ENCODE results near the gene LMF1. TPM values are rescaled to one million over a fixed set of nuclear protein-coding genes. Genes with fewer than 3 reads are reported as not detected.
"Not testable (repeated sequence)": the region's sequence is repeated elsewhere in the genome, so short reads cannot be mapped to it uniquely, and the experiment has no call there.

The LMF1 gene
- polyA plus RNA-seq, 6 donors from 2014 or later, result 8.2 to 19.6 (median 13.2) TPM

DNA sequence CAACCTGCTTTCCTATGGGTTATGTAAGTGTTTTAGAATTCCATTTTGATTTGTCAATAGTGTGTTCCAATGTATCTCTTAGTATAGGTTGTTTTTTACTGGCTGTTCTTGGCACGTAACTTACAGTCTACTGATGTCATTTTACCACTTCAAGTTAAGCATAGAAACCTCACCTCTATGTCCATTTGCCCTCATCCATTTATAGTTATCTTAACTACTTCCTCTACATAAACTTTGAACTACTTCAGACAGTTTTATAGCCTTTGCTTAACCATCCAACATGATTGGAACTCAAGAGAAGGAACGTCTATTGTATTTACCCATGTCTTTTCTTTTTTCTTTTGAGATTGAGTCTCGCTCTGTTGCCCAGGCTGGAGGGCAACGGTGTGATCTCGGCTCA lies 105.8 kb downstream of the LMF1 start:
- Mint-ChIP-seq H3K9me3 (peaks cover 0 to 9% (median 4%) of the 10 kb centered on the region in 7 donors), H3K27ac (no peak overlapping the region), H3K4me3 (no peak overlapping the region), H3K36me3 (no peaks in the 10 kb centered on the region), H3K27me3 (no peaks in the 10 kb centered on the region), H3K4me1 (peaks cover 8 to 14% (median 10%) of the 10 kb centered on the region in 3 donors)
- ATAC-seq (ENCODE audit: low read depth in 2 of 2) (no peak), DNase-seq (no peak)

DNA sequence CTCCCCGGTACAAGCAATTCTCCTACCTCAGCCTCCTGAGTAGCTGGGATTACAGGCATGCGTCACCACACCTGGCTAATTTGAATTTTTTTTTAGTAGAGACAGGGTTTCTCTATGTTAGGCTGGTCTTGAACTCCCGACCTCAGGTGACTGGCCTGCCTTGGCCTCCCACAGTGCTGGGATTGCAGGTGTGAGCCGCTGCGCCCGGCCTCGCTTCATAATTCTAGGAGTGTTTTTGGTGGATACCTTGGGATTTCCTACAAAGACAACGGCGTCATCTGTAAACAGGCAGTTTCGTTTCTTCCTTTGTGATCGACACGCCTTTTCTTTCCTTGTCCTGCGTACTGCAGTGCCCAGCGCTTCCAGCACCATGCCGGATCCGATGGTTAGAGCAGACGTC lies 109.3 kb downstream of the LMF1 start:
- no peak overlapping the region for H3K27ac Mint-ChIP-seq
- H3K27me3 Mint-ChIP-seq, result no peaks in the 10 kb centered on the region
- DNase-seq (no peak), ATAC-seq (ENCODE audit: low read depth in 2 of 2) (no peak)
- no peaks in the 10 kb centered on the region for H3K36me3 Mint-ChIP-seq
- peaks cover 8 to 14% (median 10%) of the 10 kb centered on the region in 3 donors for H3K4me1 Mint-ChIP-seq
- peaks cover 0 to 12% (median 7%) of the 10 kb centered on the region in 7 donors for H3K9me3 Mint-ChIP-seq
- H3K4me3 Mint-ChIP-seq, result peak overlapping the region in 1 of 8 donors; percentile 30

DNA sequence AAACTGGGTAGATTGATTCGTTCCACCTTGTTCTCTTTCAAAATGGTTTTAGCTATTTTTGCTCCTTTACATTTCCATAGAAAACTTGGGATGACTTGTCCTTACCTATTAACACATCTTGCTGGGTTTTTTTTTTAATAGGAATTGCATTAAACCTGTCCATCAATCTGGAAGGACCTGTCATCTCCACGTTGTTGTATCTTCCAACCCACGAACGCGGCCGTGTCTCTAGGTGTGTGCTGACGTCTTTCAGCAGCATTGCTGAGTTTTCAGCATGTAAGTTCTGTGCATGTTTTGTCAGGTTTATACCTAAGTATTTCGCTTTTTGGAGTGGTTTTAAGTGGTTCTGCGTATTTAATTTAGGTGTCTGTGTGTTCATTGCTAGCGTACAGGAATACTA lies 109.9 kb downstream of the LMF1 start:
- peaks cover 0 to 12% (median 7%) of the 10 kb centered on the region in 7 donors for H3K9me3 Mint-ChIP-seq
- H3K27me3 Mint-ChIP-seq, result no peaks in the 10 kb centered on the region
- H3K4me1 Mint-ChIP-seq, result peaks cover 8 to 14% (median 10%) of the 10 kb centered on the region in 3 donors
- ATAC-seq (ENCODE audit: low read depth in 2 of 2) (no peak), DNase-seq (no peak)
- no peaks in the 10 kb centered on the region for H3K36me3 Mint-ChIP-seq
- H3K4me3 Mint-ChIP-seq, result peak overlapping the region in 1 of 8 donors; percentile 29
- no peak overlapping the region for H3K27ac Mint-ChIP-seq

DNA sequence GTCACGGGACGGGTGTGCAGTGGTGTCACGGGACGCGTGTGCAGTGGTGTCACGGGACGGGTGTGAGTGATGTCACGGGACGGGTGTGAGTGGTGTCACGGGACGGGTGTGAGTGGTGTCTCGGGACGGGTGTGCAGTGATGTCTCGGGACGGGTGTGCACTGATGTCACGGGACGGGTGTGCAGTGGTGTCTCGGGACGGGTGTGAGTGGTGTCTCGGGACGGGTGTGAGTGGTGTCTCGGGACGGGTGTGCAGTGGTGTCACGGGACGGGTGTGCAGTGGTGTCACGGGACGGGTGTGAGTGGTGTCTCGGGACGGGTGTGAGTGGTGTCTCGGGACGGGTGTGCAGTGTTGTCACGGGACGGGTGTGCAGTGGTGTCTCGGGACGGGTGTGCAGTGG lies 111.8 kb downstream of the LMF1 start:
- not testable (repeated sequence) for ATAC-seq (ENCODE audit: low read depth in 2 of 2); H3K36me3 Mint-ChIP-seq; DNase-seq; H3K4me1 Mint-ChIP-seq; H3K27ac Mint-ChIP-seq; H3K27me3 Mint-ChIP-seq; H3K4me3 Mint-ChIP-seq
- peaks cover 0 to 12% (median 7%) of the 10 kb centered on the region in 7 donors for H3K9me3 Mint-ChIP-seq

DNA sequence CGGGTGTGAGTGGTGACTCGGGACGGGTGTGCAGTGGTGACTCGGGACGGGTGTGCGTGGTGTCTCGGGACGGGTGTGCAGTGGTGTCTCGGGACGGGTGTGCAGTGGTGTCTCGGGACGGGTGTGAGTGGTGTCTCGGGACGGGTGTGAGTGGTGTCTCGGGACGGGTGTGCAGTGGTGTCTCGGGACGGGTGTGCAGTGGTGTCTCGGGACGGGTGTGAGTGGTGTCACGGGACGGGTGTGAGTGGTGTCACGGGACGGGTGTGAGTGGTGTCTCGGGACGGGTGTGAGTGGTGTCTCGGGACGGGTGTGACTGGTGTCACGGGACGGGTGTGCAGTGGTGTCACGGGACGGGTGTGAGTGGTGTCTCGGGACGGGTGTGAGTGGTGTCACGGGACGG lies 112.3 kb downstream of the LMF1 start:
- not testable (repeated sequence) for H3K27me3 Mint-ChIP-seq; H3K36me3 Mint-ChIP-seq; DNase-seq; H3K4me1 Mint-ChIP-seq; H3K27ac Mint-ChIP-seq; ATAC-seq (ENCODE audit: low read depth in 2 of 2)
- peak overlapping the region in 1 of 8 donors; percentile 42 for H3K4me3 Mint-ChIP-seq
- peaks cover 0 to 14% (median 7%) of the 10 kb centered on the region in 7 donors for H3K9me3 Mint-ChIP-seq

DNA sequence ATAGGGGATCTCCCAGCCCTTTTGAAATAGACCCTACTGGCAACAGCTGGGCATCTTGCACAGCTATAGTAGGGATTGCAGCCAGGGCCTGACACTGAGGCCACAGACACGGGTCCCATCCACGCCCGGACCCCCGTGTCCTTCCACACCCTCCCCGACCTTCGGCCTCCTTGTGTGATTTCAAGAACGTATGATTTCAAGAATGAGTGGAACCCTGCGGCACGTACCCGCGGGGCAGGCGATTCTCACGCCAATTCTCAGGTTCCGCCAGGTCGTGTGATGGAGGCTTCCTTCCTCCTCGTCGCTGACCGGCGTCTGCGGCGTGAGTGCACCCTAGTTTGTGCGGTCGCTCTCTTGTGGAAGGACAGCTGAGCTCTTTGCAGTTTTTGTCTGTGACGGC lies 114.0 kb downstream of the LMF1 start:
- ATAC-seq (ENCODE audit: low read depth in 2 of 2) (no peak), DNase-seq (no peak)
- Mint-ChIP-seq H3K9me3 (peaks cover 0 to 14% (median 6%) of the 10 kb centered on the region in 7 donors), H3K4me1 (peaks cover 0 to 6% (median 4%) of the 10 kb centered on the region in 3 donors), H3K36me3 (no peaks in the 10 kb centered on the region), H3K4me3 (no peak overlapping the region), H3K27me3 (no peaks in the 10 kb centered on the region), H3K27ac (no peak overlapping the region)

DNA sequence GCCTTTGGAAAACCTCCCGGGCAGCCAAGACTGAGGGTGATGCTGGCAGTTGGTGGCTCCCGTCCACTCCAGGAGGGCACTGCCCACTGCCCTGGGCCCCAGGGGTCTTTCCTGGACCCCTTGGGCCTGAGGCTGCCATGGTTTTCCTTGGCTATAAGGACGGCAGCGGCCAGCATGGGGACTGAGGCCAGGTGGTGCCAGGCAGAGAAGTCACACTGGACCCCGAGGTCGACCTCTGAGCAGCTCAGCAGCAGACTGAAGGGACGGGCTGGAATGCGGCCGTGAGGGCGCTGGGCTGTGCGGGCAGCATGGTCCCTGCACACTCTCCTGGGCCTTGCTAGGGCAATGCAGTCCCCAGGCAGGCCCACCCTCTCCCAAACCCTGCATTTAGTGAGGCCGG lies 114.7 kb downstream of the LMF1 start:
- ATAC-seq (ENCODE audit: low read depth in 2 of 2) (no peak), DNase-seq (no peak)
- H3K27ac Mint-ChIP-seq, result no peak overlapping the region

DNA sequence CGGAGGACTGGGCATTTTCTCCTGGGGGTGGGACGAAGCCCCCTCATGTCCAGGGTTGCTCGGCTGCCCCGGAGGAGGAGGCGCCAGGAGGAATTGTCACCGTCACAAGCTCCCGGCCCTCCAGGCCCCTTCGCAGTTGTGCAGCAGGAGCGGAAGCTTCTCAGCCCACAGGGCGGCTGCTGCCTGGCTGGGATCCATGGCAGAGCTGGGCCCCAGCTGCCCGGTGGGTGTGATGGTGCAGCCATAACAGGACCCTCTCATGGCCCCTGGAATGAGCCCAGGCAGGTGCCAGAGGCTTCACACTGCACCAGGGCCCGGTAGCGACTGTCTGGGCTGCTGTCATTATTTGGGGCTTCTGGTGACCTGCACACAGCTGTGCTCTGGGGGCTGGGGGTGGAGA lies 115.3 kb downstream of the LMF1 start:
- H3K27me3 Mint-ChIP-seq, result no peaks in the 10 kb centered on the region
- no peaks in the 10 kb centered on the region for H3K36me3 Mint-ChIP-seq
- H3K4me1 Mint-ChIP-seq, result peaks cover 0 to 6% (median 4%) of the 10 kb centered on the region in 3 donors
- ATAC-seq (ENCODE audit: low read depth in 2 of 2) (no peak), DNase-seq (no peak)
- H3K27ac Mint-ChIP-seq, result peak overlapping the region in 1 of 6 donors; percentile 62
- peaks cover 0 to 9% (median 3%) of the 10 kb centered on the region in 7 donors for H3K9me3 Mint-ChIP-seq
- no peak overlapping the region for H3K4me3 Mint-ChIP-seq

More for the DNA sequence above, 114.7 kb downstream of the LMF1 start:
- no peak overlapping the region for H3K4me3 Mint-ChIP-seq
- peaks cover 0 to 14% (median 4%) of the 10 kb centered on the region in 7 donors for H3K9me3 Mint-ChIP-seq
- H3K4me1 Mint-ChIP-seq, result peaks cover 0 to 6% (median 4%) of the 10 kb centered on the region in 3 donors
- no peaks in the 10 kb centered on the region for H3K27me3 Mint-ChIP-seq
- no peaks in the 10 kb centered on the region for H3K36me3 Mint-ChIP-seq

DNA sequence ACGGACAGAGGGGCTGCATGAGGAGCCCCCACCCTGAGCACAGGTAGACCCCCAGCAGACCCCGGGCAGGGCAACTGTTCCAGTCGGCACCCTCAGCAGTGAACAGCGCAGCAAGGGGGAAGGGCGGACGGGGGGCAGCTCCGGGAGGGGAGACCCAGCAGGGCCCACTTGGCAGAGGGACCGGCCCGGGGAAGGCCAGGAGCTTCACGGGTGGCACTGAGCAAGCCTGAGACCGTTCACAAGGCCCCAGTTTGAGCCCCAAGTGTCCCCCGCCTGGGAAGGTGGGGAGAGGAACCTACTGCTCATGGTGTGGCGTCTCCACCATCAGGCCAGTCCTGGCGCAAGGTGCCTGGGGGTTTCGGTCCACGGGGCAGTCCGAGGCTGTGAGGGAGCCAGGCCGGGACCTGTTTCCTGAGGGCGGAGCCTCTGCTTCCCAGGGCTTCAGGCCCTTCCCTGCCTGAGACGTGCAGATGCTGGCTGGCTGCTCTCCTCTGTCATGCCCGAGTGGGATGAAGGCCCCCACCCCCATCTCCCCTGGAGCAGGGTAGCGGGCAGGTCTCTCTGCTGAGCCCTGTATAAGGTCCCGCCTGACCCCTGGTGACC lies 115.9 kb downstream of the LMF1 start:
- Mint-ChIP-seq H3K36me3 (no peaks in the 10 kb centered on the region), H3K27ac (no peak overlapping the region), H3K4me3 (no peak overlapping the region), H3K4me1 (peaks cover 0 to 6% (median 4%) of the 10 kb centered on the region in 3 donors), H3K9me3 (peaks cover 0 to 5% (median 2%) of the 10 kb centered on the region in 7 donors), H3K27me3 (no peaks in the 10 kb centered on the region)
- ATAC-seq (ENCODE audit: low read depth in 2 of 2) (no peak), DNase-seq (no peak)

DNA sequence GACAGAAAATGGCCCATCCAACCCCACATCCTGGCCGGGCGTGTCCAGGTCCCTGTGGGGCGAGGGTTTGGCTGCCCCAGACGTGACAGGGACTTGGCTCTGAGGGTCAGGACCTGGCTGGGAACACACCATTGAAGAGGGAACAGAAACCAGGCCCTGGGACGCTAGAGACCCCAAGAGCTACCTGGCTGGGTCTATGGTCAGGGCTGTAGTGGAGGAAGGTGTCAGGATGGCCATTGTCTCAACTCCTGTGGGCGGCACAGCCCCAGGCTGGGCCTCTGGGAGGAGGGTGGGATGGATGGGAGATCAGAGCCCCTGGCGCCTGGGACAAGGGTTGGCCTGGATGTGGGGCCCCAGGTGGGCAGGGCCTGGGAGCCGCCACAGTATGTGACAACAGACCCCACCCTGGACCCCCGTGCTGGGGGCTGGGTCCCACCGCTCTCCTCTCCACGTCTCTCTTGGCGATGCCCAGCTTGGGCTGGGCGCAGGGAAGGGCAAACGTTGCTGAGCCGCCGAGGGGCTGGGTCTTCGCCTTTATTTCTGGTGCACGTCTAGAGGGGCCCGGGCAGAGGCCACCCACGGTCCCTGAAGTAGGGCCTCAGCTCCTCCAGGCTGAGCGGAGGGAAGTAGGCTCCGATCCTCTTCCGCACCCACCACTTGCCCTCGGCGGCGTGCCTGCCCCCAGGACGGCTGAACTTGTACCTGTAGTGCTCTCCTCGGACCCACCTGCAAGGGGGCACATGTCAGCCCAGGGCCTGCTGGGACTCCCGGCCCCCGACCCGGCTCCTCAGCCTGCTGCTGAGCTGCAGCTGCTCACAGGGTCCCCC lies 116.6 kb downstream of the LMF1 start:
- no peaks in the 10 kb centered on the region for H3K27me3 Mint-ChIP-seq
- H3K27ac Mint-ChIP-seq, result no peak overlapping the region
- peaks cover 0 to 2% (median 0%) of the 10 kb centered on the region in 7 donors for H3K9me3 Mint-ChIP-seq

DNA sequence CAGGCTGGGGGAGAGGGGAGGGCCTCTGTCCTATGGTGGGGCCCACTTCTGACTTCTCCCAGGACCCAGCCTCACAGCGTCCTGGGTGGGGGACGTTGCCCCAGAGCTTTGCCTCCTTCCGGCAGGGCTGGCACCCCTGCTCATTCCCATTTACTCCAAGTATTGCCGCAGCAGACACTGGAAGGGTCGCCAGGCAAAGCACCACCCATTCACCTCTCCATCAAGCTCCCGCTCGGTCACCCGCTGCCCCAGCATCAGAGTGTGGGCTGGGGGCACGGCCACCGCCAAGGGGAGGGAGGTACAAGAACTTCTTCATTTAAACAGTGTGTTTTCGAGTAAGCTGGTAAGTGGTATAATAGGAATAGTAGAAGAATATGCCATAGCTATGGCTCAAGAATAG lies 117.5 kb downstream of the LMF1 start:
- ATAC-seq (ENCODE audit: low read depth in 2 of 2), result no peak
- H3K36me3 Mint-ChIP-seq, result no peaks in the 10 kb centered on the region
- DNase-seq, result no peak
- H3K27me3 Mint-ChIP-seq, result no peaks in the 10 kb centered on the region
- peaks cover 0 to 6% (median 4%) of the 10 kb centered on the region in 3 donors for H3K4me1 Mint-ChIP-seq
- H3K27ac Mint-ChIP-seq, result peak overlapping the region in 1 of 6 donors; percentile 47
- H3K9me3 Mint-ChIP-seq, result peaks cover 0 to 2% (median 0%) of the 10 kb centered on the region in 7 donors
- H3K4me3 Mint-ChIP-seq, result no peak overlapping the region

More for the DNA sequence above, 116.6 kb downstream of the LMF1 start:
- H3K4me1 Mint-ChIP-seq, result peaks cover 0 to 6% (median 4%) of the 10 kb centered on the region in 3 donors
- H3K4me3 Mint-ChIP-seq, result peak overlapping the region in 1 of 8 donors; percentile 15
- ATAC-seq (ENCODE audit: low read depth in 2 of 2), result no peak
- no peak for DNase-seq
- no peaks in the 10 kb centered on the region for H3K36me3 Mint-ChIP-seq

DNA sequence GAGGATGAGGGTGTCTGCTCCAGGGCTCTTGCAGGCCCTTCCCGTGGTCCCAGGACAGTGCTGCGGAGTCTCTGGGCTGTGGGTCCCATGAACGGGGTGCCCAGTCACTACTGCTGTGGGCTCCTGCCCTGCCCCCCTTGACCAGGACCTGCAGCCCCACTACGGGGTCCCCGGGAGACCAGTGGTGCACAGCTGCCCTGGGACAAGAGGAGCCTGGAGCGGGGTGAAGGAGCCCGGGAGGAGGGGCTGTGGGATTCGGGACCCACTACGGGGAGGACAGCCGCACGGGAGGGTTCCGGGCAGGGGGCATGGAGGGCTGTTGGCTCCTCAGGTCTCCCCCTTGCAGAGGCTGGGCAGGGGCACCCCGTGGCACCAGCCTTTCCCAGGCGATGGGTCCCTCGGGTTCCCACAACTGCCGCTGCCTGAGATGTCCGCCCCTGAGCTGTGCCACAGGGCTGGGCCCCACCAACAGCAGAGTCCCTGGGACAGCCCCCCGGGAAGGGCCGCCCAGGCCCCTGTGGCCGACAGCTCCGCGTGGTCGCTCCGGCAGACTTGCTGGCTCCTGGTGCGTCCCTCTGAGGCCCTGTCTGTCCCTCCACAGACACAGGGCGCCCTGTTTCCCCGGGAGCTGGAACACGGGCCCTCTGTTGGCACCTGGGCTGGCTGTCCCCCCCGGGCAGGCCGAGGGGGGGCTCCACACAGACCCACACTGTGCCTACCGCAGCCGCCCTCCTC lies 118.2 kb downstream of the LMF1 start:
- ATAC-seq (ENCODE audit: low read depth in 2 of 2) (no peak), DNase-seq (no peak)
- H3K4me3 Mint-ChIP-seq, result no peak overlapping the region
- no peak overlapping the region for H3K27ac Mint-ChIP-seq
- no peaks in the 10 kb centered on the region for H3K36me3 Mint-ChIP-seq
- peaks cover 0 to 2% (median 0%) of the 10 kb centered on the region in 7 donors for H3K9me3 Mint-ChIP-seq
- peaks cover 0 to 6% (median 4%) of the 10 kb centered on the region in 3 donors for H3K4me1 Mint-ChIP-seq
- H3K27me3 Mint-ChIP-seq, result no peaks in the 10 kb centered on the region

DNA sequence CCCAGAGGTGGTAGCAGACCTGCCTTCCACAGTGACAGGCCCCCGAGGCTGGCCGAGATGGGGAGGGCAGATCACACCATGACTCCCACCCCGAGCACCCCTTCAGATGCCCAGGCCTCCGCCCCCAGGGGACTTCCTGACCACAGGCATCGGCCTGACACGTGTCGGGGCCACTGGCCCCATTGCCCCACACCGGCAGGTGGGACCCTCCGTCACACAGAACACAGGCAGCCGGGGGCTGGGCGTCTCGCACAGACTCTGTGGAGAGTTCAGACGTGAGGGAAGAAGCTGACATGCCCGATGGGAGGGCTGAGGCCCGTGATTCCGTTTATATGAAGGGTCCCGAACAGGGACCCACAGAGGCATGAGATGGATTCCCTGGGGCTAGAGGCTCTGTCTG lies 118.9 kb downstream of the LMF1 start:
- DNase-seq (no peak), ATAC-seq (ENCODE audit: low read depth in 2 of 2) (no peak)
- H3K9me3 Mint-ChIP-seq, result peaks cover 0 to 2% (median 0%) of the 10 kb centered on the region in 7 donors

More for the DNA sequence above, 118.9 kb downstream of the LMF1 start:
- no peaks in the 10 kb centered on the region for H3K27me3 Mint-ChIP-seq
- no peak overlapping the region for H3K27ac Mint-ChIP-seq
- H3K4me1 Mint-ChIP-seq, result peaks cover 0 to 6% (median 4%) of the 10 kb centered on the region in 3 donors
- no peak overlapping the region for H3K4me3 Mint-ChIP-seq
- H3K36me3 Mint-ChIP-seq, result no peaks in the 10 kb centered on the region
